ENCODE measurements around the gene SSNA1. TPM values are rescaled to one million over a fixed set of nuclear protein-coding genes. Genes with fewer than 3 reads are reported as not detected.

Gene SSNA1
- total RNA-seq, 1 donor from 2014 or later: 58.1 TPM

- Mint-ChIP-seq H3K4me1 (ENCODE audit: unreplicated experiment) (no peaks in the 10 kb centered on the region), H3K27me3 (ENCODE audit: unreplicated experiment) (peaks cover 7% of the 10 kb centered on the region), H3K9me3 (ENCODE audit: unreplicated experiment) (no peaks in the 10 kb centered on the region), H3K4me3 (ENCODE audit: unreplicated experiment) (no peak overlapping the region), H3K27ac (ENCODE audit: unreplicated experiment) (no peak overlapping the region), H3K36me3 (ENCODE audit: unreplicated experiment) (no peaks in the 10 kb centered on the region)
- TF ChIP-seq CTCF (IDR thresholded peaks at IDR 0.05): no peak
- DNase-seq (ENCODE audit: extremely low spot score, unreplicated experiment): no peak
These were observed 42.0 kb upstream of the SSNA1 start for GRCh38 chr9:137146527-137146918.

GRCh38 chr9:137147091-137147792, 41.2 kb upstream of the SSNA1 start:
- Mint-ChIP-seq H3K9me3 (ENCODE audit: unreplicated experiment) (no peaks in the 10 kb centered on the region), H3K4me1 (ENCODE audit: unreplicated experiment) (no peaks in the 10 kb centered on the region), H3K27ac (ENCODE audit: unreplicated experiment) (no peak overlapping the region), H3K36me3 (ENCODE audit: unreplicated experiment) (no peaks in the 10 kb centered on the region), H3K4me3 (ENCODE audit: unreplicated experiment) (no peak overlapping the region), H3K27me3 (ENCODE audit: unreplicated experiment) (peaks cover 3% of the 10 kb centered on the region)
- no peak for DNase-seq (ENCODE audit: extremely low spot score, unreplicated experiment)
- TF ChIP-seq CTCF (IDR thresholded peaks at IDR 0.05): no peak

- Mint-ChIP-seq H3K4me3 (ENCODE audit: unreplicated experiment) (no peak overlapping the region), H3K27me3 (ENCODE audit: unreplicated experiment) (no peaks in the 10 kb centered on the region), H3K4me1 (ENCODE audit: unreplicated experiment) (no peaks in the 10 kb centered on the region), H3K27ac (ENCODE audit: unreplicated experiment) (no peak overlapping the region), H3K9me3 (ENCODE audit: unreplicated experiment) (no peaks in the 10 kb centered on the region), H3K36me3 (ENCODE audit: unreplicated experiment) (no peaks in the 10 kb centered on the region)
- TF ChIP-seq CTCF (IDR thresholded peaks at IDR 0.05): no peak
- DNase-seq (ENCODE audit: extremely low spot score, unreplicated experiment): no peak
These were observed 40.7 kb upstream of the SSNA1 start for GRCh38 chr9:137147793-137148160.

GRCh38 chr9:137148242-137148641, 40.2 kb upstream of the SSNA1 start:
- Mint-ChIP-seq H3K36me3 (ENCODE audit: unreplicated experiment) (no peaks in the 10 kb centered on the region), H3K4me3 (ENCODE audit: unreplicated experiment) (no peak overlapping the region), H3K9me3 (ENCODE audit: unreplicated experiment) (no peaks in the 10 kb centered on the region), H3K4me1 (ENCODE audit: unreplicated experiment) (no peaks in the 10 kb centered on the region), H3K27me3 (ENCODE audit: unreplicated experiment) (no peaks in the 10 kb centered on the region), H3K27ac (ENCODE audit: unreplicated experiment) (no peak overlapping the region)
- TF ChIP-seq CTCF (IDR thresholded peaks at IDR 0.05): no peak
- no peak for DNase-seq (ENCODE audit: extremely low spot score, unreplicated experiment)

GRCh38 chr9:137148661-137149060, 39.8 kb upstream of the SSNA1 start:
- TF ChIP-seq CTCF (IDR thresholded peaks at IDR 0.05): no peak
- H3K4me1 Mint-ChIP-seq (ENCODE audit: unreplicated experiment): no peaks in the 10 kb centered on the region
- H3K36me3 Mint-ChIP-seq (ENCODE audit: unreplicated experiment): no peaks in the 10 kb centered on the region
- no peaks in the 10 kb centered on the region for H3K27me3 Mint-ChIP-seq (ENCODE audit: unreplicated experiment)
- DNase-seq (ENCODE audit: extremely low spot score, unreplicated experiment): no peak
- H3K4me3 Mint-ChIP-seq (ENCODE audit: unreplicated experiment): no peak overlapping the region
- H3K9me3 Mint-ChIP-seq (ENCODE audit: unreplicated experiment): no peaks in the 10 kb centered on the region
- no peak overlapping the region for H3K27ac Mint-ChIP-seq (ENCODE audit: unreplicated experiment)

Measured in osteocyte (in vitro differentiated cells).